Parathyroid adenoma (tissue), 2 donors: Measurements from ENCODE around the gene UQCC3.

Source experiments
- H2AFZ ChIP-seq: fragments of 300-600 bp; sonication (generic); one replicate; pipeline ENCODE4 v1.7.0; 2017; ENCODE audit warnings: antibody characterized with exemption, mild to moderate bottlenecking
- H3K27ac ChIP-seq: fragments of 300-600 bp; sonication (generic); one replicate; pipeline ENCODE4 v1.7.0; 2017
- H3K27me3 ChIP-seq: fragments of 300-600 bp; sonication (generic); one replicate; pipeline ENCODE4 v1.7.0; 2017; ENCODE audit warnings: low read length; ENCODE audit not compliant: control insufficient read depth, insufficient read depth
- H3K36me3 ChIP-seq: fragments of 300-600 bp; sonication (generic); one replicate; pipeline ENCODE4 v1.7.0; 2017; ENCODE audit warnings: low read length; ENCODE audit not compliant: control insufficient read depth, insufficient read depth
- H3K4me1 ChIP-seq: fragments of 300-600 bp; sonication (generic); one replicate; pipeline ENCODE4 v1.7.0; 2017; ENCODE audit warnings: control low read depth
- H3K4me2 ChIP-seq: fragments of 300-600 bp; sonication (generic); one replicate; pipeline ENCODE4 v1.7.0; 2017; ENCODE audit warnings: low read length
- H3K4me3 ChIP-seq: fragments of 300-600 bp; sonication (generic); one replicate; pipeline ENCODE4 v1.7.0; 2017; ENCODE audit warnings: low read depth, low read length
- H3K79me2 ChIP-seq: fragments of 300-600 bp; sonication (generic); one replicate; pipeline ENCODE4 v1.7.0; 2017; ENCODE audit warnings: control low read depth
- H3K9ac ChIP-seq: fragments of 300-600 bp; sonication (generic); one replicate; pipeline ENCODE4 v1.7.0; 2017; ENCODE audit warnings: mild to moderate bottlenecking
- H3K9me3 ChIP-seq: fragments of 300-600 bp; sonication (generic); one replicate; pipeline ENCODE4 v1.7.0; 2017; ENCODE audit warnings: low read length; ENCODE audit not compliant: control insufficient read depth
- TF ChIP-seq, protein P1 (sequence below): fragments of 300-600 bp; sonication (generic); IDR thresholded peaks from one replicate; pipeline ENCODE4 v1.7.0; 2017; ENCODE audit warnings: antibody characterized with exemption, mild to moderate bottlenecking
- donor health status: primary hyperparathyroidism.

The UQCC3 gene

DNA sequence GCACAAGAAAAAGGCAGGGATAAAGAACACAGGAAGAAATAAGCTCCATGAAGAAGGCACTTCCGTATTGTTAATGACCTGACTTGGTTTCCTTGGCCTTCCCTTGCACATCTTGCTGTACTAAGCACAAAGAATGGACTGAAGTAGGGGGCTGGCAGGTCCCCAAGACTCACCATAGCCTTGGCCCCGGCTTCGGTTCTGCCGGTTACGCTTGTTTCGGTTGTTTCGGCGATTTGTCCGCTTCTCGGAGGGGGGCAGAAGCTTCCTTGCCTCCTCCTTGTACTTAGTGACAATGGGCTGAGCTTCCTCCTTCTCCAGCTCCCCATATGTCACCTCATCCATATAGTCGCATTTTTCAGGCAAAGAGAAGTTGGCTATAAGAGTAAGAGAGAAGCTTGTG lies 45.3 kb downstream of the UQCC3 start:
- no peaks in the 10 kb centered on the region for H3K36me3 ChIP-seq
- H3K79me2 ChIP-seq, result peaks cover 18% of the 10 kb centered on the region
- no peak overlapping the region for H3K27ac ChIP-seq
- TF ChIP-seq, protein P1, sequence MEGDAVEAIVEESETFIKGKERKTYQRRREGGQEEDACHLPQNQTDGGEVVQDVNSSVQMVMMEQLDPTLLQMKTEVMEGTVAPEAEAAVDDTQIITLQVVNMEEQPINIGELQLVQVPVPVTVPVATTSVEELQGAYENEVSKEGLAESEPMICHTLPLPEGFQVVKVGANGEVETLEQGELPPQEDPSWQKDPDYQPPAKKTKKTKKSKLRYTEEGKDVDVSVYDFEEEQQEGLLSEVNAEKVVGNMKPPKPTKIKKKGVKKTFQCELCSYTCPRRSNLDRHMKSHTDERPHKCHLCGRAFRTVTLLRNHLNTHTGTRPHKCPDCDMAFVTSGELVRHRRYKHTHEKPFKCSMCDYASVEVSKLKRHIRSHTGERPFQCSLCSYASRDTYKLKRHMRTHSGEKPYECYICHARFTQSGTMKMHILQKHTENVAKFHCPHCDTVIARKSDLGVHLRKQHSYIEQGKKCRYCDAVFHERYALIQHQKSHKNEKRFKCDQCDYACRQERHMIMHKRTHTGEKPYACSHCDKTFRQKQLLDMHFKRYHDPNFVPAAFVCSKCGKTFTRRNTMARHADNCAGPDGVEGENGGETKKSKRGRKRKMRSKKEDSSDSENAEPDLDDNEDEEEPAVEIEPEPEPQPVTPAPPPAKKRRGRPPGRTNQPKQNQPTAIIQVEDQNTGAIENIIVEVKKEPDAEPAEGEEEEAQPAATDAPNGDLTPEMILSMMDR, result no peak
- no peak overlapping the region for H3K4me3 ChIP-seq
- no peaks in the 10 kb centered on the region for H3K4me1 ChIP-seq
- H2AFZ ChIP-seq, result no peak overlapping the region
- no peaks in the 10 kb centered on the region for H3K9me3 ChIP-seq
- no peaks in the 10 kb centered on the region for H3K27me3 ChIP-seq
- no peak overlapping the region for H3K4me2 ChIP-seq
- H3K9ac ChIP-seq, result no peak overlapping the region

DNA sequence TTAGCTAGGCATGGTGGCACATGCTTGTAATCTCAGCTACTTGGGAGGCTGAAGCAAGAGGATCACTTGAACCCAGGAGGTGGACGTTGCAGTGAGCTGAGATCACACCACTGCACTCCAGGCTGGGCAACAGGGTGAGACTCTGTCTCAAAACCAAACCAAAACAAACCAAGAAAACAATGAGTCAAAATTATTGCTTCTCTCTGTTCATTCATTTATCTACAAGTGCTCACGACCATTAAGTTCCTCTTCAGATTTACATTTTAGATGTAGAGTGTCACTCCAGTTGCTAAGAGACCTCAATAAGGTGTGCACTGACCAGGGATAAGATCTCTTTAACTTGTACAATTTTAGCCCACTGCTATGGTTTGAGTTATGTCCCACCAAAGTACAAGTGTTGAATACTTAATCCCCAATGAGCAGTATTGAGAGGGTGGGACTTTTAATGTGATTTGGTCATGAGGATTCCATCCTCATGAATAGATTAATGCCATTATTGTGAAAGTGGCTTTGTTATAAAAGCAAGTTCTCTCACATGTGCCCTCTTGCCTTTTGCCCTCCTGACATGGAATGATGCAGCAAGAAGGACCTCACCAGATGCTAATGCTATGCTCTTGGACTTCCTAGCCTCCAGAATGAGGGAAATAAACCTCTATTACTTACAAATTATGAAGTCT lies 48.0 kb downstream of the UQCC3 start:
- Histone ChIP-seq H3K27me3 (no peaks in the 10 kb centered on the region), H2AFZ (no peak overlapping the region), H3K9me3 (no peaks in the 10 kb centered on the region), H3K27ac (no peak overlapping the region), H3K9ac (no peak overlapping the region), H3K4me2 (no peak overlapping the region), H3K79me2 (peaks cover 41% of the 10 kb centered on the region), H3K4me3 (no peak overlapping the region), H3K4me1 (peaks cover 2% of the 10 kb centered on the region), H3K36me3 (no peaks in the 10 kb centered on the region)
- TF ChIP-seq, protein P1, result no peak

DNA sequence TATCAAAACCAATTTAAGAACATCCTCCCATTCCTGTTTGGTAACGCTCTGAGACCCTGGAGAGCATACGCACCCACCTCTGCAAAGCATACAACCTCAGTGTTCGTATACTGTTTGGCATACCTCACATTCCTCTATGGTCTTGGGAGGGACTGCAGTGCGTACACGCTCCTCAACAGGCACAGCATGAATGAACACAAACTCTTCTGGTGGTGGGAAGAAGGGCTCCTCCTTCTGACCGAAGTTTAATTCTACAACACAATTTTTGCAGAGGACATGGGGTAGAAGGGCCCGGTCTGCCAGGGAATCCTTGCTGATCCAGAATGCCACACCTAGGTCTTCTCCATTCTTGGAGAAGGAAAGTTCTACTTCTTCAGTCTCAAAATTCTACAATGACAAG lies 50.5 kb downstream of the UQCC3 start:
- Histone ChIP-seq H2AFZ (no peak overlapping the region), H3K27ac (no peak overlapping the region), H3K36me3 (no peaks in the 10 kb centered on the region), H3K4me3 (no peak overlapping the region), H3K79me2 (peaks cover 55% of the 10 kb centered on the region), H3K27me3 (no peaks in the 10 kb centered on the region), H3K9ac (no peak overlapping the region), H3K4me2 (no peak overlapping the region), H3K4me1 (peaks cover 6% of the 10 kb centered on the region), H3K9me3 (no peaks in the 10 kb centered on the region)
- TF ChIP-seq, protein P1, result no peak
